Measurements from ENCODE around the gene VAV2. TPM values are rescaled to one million over a fixed set of nuclear protein-coding genes. Genes with fewer than 3 reads are reported as not detected.
A peak's percentile ranks its signal among the peaks of the same experiment; 100 is the strongest.

The VAV2 gene
- total RNA-seq, 1 donor from 2014 or later = 24.4 TPM

GRCh38 chr9:133773889-133774655 is 218.1 kb downstream of the VAV2 start:
- Mint-ChIP-seq H3K9me3 (ENCODE audit: unreplicated experiment) (no peaks in the 10 kb centered on the region), H3K36me3 (ENCODE audit: unreplicated experiment) (peaks cover 12% of the 10 kb centered on the region), H3K27me3 (ENCODE audit: unreplicated experiment) (no peaks in the 10 kb centered on the region), H3K27ac (ENCODE audit: unreplicated experiment) (no peak overlapping the region), H3K4me1 (ENCODE audit: unreplicated experiment) (no peaks in the 10 kb centered on the region), H3K4me3 (ENCODE audit: unreplicated experiment) (no peak overlapping the region)
- DNase-seq (ENCODE audit: extremely low spot score, unreplicated experiment) = no peak
- no peak for TF ChIP-seq CTCF (IDR thresholded peaks at IDR 0.05)

GRCh38 chr9:133772581-133772980 is 219.5 kb downstream of the VAV2 start:
- Mint-ChIP-seq H3K27ac (ENCODE audit: unreplicated experiment) (no peak overlapping the region), H3K9me3 (ENCODE audit: unreplicated experiment) (peaks cover 3% of the 10 kb centered on the region), H3K4me3 (ENCODE audit: unreplicated experiment) (no peak overlapping the region), H3K36me3 (ENCODE audit: unreplicated experiment) (peaks cover 22% of the 10 kb centered on the region), H3K27me3 (ENCODE audit: unreplicated experiment) (no peaks in the 10 kb centered on the region), H3K4me1 (ENCODE audit: unreplicated experiment) (no peaks in the 10 kb centered on the region)
- TF ChIP-seq CTCF (IDR thresholded peaks at IDR 0.05) = no peak
- DNase-seq (ENCODE audit: extremely low spot score, unreplicated experiment) = no peak

- TF ChIP-seq CTCF (IDR thresholded peaks at IDR 0.05) = no peak
- H3K27ac Mint-ChIP-seq (ENCODE audit: unreplicated experiment) = no peak overlapping the region
- peaks cover 30% of the 10 kb centered on the region for H3K36me3 Mint-ChIP-seq (ENCODE audit: unreplicated experiment)
These were observed 220.3 kb downstream of the VAV2 start for GRCh38 chr9:133771486-133772482.

GRCh38 chr9:133770076-133770777 is 221.9 kb downstream of the VAV2 start:
- TF ChIP-seq CTCF (IDR thresholded peaks at IDR 0.05) = no peak
- Mint-ChIP-seq H3K4me1 (ENCODE audit: unreplicated experiment) (no peaks in the 10 kb centered on the region), H3K27me3 (ENCODE audit: unreplicated experiment) (no peaks in the 10 kb centered on the region), H3K36me3 (ENCODE audit: unreplicated experiment) (peaks cover 39% of the 10 kb centered on the region), H3K4me3 (ENCODE audit: unreplicated experiment) (no peak overlapping the region), H3K27ac (ENCODE audit: unreplicated experiment) (no peak overlapping the region), H3K9me3 (ENCODE audit: unreplicated experiment) (peaks cover 13% of the 10 kb centered on the region)
- no peak for DNase-seq (ENCODE audit: extremely low spot score, unreplicated experiment)

More at GRCh38 chr9:133771486-133772482, 220.3 kb downstream of the VAV2 start:
- Mint-ChIP-seq H3K4me1 (ENCODE audit: unreplicated experiment) (no peaks in the 10 kb centered on the region), H3K27me3 (ENCODE audit: unreplicated experiment) (no peaks in the 10 kb centered on the region), H3K9me3 (ENCODE audit: unreplicated experiment) (peaks cover 11% of the 10 kb centered on the region), H3K4me3 (ENCODE audit: unreplicated experiment) (no peak overlapping the region)
- peak; percentile 80 for DNase-seq (ENCODE audit: extremely low spot score, unreplicated experiment)
